ENCODE results near the gene EP300. TPM values are rescaled to one million over a fixed set of nuclear protein-coding genes. Genes with fewer than 3 reads are reported as not detected.

Gene EP300
- total RNA-seq, 1 donor from 2014 or later, result 30.5 TPM

DNA sequence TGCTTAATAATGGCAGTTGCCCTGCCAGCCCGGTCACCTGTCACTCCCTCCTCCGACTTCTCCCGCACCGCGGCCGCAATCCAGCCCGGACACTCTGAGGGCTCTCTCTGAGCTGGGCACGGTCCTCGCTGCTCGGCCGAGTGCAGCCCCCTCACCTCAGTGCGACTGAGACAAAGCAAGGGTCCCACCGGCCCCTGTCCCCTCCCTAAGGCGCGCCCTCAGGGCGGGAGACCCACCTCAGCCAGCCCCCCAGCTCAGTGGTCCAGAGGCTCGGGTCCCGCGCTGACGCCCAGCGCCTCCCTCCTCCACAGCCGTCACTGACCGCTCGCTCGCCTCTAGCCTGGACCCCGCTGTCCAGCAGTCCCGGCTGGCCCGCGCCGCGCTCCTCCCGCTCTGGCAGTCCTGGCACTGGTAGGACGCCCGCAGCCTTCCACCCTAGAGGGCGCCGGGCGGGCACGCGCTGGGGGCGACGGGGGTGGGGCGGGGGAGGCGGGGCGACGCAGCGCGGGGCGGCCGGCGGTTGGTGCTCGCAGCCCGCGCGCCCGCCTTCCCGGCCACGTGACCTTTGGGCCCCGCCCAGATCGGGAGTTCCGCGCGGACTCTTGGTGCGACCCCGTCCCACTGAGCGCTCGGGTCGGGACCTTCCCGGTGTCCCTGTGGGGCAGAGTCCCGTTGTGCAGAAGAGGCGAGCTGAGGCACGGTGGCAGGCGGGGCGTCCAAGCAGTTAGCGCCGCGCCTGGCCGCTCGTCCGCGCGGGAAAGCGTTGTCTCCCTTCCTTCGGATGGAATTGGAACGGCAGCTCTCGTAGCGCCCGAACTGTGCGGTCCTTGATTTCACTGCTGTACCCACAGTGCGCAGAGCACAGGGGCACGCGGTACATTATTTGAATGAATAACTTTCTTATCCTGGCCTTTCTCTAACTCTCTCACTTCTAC lies 104.9 kb downstream of the EP300 start:
- intact Hi-C loops (cut with micrococcal nuclease), result no loop called here
- DNase-seq (peak; percentile 91), ATAC-seq (peak; percentile 96)

DNA sequence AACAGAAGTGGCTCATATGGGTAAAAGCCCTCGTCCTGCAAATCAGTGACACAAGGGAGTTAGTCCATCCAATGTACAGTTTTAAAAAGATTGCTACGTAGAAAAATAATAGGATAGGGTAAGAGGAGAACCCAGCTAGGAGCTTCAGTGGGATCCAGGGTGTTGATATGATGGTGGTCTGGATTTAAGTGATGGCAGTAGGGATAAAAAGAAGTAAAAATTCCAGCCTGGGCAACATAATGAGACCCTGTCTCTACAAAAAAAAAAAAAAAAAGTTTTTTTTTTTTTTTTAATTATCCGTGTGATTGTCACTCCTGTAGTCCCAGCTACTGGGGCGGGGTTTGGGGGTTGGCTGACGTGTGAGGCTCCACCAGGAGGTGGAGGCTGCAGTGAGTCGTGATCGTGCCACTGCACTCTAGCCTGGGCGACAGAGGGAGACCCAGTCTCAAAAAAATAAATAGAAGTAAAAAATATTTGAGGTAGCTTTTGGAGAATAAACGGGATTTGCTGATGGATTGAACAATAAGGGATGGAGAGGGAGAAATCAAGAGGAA lies 105.7 kb downstream of the EP300 start:
- intact Hi-C loops (cut with micrococcal nuclease), result no loop called here
- DNase-seq, result peak; percentile 62
- ATAC-seq, result peak; percentile 64

DNA sequence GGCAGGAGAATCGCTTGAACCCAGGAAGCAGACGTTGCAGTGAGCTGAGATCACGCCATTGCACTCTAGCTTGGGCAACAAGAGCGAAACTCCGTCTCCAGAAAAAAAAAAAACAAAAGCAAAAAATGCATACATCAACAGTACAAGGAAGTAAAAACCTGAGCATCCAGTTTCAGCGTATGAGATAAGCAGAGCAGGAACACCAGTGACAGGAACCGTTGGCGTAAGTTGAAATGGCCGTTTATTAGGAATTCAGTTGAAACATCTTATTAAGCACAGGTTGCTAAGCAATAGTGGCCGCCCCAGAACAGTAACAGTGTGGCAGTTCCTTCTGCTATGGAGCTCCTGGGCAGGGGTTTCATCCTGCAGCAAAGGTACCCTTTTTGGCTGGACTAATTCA lies 108.7 kb downstream of the EP300 start:
- ATAC-seq, result no peak
- no peak for DNase-seq
- intact Hi-C loops (cut with micrococcal nuclease), result no loop called here

DNA sequence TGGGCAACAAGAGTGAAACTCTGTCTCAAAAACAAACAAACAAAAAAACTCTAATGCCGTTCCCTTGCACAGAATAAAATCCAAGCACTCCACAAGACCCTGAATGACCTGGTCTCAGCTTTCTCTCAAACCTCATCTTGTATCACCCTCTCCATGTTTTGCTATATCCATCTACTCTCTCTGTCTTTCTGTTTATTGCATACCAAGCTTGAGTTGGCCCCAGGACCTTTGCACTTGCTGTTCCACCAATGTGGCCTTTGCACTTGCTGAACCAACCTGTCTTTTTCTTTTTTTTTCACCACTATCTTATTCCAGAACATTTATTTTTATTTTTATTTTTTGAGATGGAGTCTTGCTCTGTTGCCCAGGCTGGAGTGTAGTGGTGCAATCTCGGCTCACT lies 110.7 kb downstream of the EP300 start:
- ATAC-seq (no peak), DNase-seq (no peak)
- intact Hi-C loops (cut with micrococcal nuclease), result no loop called here

DNA sequence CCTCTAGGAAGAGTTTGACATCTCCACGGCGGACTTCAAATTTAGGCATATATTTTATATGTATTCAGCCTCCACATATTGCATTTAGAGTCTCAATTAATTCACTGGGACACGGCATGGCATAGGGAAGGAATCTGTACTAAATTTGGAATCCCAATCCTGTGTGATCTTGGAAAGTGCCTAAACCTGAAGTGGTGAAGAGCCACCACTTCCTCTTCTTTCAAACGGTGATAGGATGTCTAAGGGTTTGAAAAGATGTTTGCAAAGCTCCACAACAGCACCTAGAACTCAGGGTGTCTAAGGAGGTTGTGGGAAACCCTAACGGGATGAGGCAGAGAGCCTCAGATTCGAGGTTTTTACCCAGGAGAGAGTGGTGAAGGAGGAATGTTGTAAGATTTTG lies 111.7 kb downstream of the EP300 start:
- DNase-seq, result no peak
- intact Hi-C loops (cut with micrococcal nuclease), result no loop called here
- ATAC-seq, result no peak

DNA sequence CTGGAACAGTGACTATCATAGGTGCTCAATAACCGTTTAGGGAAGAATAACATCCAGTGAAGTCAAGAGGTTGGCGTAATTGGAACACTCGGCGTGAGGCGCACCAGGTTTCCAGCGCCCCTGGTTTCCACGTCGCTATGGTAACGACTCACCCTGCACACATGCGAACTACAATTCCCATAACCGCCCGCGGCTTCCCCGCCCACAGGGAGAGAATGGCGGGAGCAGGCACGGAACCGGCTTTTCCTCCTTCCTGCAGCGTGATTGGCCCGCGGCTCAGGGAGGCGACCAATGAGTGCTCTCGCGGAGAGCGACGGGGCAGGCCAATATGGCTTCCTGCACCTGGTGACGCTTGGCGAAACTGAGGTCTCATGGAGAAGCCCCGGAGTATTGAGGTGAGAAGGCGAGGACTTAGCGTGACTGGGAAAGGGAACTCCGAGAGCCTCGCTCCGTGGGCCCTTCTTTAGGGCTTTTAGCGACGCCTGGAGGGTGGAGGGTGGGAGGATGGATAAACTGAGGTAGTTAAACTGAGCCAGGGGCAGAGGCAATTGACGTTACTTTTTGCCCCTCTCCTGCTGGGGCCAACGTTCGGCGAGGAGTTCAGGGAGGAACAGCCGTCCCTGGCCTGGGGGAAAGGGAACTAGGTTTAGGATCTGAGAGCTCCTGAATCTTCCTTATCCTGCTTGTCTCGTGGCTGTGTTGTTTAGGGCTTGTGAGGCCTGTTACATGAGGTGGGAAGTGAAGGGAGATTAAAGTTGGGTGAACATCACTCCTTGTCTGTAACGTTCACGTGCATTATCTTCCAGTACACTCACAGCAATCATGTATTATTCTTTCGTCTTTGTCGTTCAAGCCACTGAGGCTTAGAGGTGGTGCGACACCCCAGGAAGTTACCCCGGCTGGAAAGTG lies 112.9 kb downstream of the EP300 start, which contains the start of gene L3MBTL2:
Gene L3MBTL2, plus strand, starts transcription at position 321 of the 909 bp plus-strand sequence. Its CDS starts 51 bp downstream, at position 372.
- intact Hi-C loops (cut with micrococcal nuclease), result no loop called here
- DNase-seq (peak; percentile 99), ATAC-seq (peak; percentile 100)

DNA sequence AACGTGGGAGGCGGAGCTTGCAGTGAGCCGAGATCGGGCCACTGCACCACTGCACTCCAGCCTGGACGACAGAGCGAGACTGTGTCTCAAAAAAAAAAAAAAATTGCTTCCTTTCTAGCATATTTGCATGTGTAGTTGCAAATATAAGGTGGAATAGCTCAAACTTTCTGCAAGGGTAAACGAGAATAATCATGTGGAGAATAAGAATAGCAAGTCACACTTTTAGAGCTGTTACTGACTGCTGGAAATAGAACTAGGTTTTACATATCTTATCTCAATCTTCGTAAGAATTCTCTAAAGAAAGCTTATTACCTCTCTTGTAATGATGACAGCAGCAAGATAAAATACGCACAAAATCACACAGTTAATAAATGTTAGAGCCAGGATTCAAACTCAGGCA lies 114.3 kb downstream of the EP300 start:
- ATAC-seq, result no peak
- no peak for DNase-seq
- intact Hi-C loops (cut with micrococcal nuclease), result no loop called here

DNA sequence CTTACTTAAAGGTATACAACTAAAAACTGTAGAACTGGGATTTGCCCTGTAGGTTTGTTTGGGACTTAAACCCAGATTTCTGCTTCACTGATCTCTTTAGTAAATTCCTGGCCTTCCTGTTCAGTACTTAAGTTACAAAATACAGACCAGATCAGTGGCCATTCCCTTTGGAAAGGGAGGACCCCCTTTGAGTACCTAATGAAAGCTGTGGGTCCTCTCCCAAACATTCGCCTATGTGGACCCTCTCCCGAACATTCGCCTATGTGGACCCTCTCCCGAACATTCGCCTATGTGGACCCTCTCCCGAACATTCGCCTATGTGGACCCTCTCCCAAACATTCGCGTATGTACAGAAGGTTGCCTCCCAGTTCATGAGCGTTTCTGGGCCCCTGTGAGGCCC lies 123.0 kb downstream of the EP300 start:
- DNase-seq (no peak), ATAC-seq (no peak)
- intact Hi-C loops (cut with micrococcal nuclease), result no loop called here

DNA sequence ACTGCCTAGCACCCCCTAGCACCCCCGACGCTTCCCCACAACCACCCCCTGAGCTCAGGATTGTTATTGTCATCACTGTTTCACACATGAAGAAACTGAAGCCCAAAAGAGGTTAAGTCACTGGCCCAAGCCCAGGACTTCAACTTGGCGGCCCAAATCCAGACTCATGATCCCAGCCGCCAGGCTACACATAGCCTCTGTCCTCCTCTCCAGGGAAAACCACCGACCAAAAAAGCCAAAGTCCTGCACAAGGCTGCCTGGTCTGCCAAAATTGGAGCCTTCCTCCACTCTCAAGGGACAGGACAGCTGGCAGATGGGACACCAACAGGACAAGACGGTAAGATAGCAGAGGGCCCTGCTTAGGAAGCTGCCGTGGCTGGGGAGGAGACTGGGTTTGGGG lies 123.5 kb downstream of the EP300 start:
- DNase-seq (peak; percentile 34), ATAC-seq (no peak)
- intact Hi-C loops (cut with micrococcal nuclease), result no loop called here

DNA sequence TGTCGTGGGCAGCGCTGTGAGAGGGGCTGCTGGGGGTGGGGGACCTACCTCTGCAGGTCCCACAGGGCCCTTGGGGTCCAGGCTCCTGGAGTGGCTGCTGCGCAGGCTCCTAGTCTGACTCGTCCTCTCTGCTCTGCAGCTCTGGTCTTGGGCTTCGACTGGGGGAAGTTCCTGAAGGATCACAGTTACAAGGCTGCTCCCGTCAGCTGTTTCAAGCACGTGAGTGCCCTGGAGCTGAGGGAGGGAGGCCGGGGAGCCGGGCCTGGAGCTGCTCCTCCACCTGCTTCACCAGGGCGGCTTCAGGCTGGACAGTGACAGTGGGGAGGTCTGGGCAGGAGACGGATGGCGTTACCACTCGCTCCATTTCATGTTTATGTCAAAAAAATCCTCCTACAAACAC lies 124.6 kb downstream of the EP300 start:
- intact Hi-C loops (cut with micrococcal nuclease), result no loop called here
- no peak for DNase-seq
- ATAC-seq, result peak; percentile 8

DNA sequence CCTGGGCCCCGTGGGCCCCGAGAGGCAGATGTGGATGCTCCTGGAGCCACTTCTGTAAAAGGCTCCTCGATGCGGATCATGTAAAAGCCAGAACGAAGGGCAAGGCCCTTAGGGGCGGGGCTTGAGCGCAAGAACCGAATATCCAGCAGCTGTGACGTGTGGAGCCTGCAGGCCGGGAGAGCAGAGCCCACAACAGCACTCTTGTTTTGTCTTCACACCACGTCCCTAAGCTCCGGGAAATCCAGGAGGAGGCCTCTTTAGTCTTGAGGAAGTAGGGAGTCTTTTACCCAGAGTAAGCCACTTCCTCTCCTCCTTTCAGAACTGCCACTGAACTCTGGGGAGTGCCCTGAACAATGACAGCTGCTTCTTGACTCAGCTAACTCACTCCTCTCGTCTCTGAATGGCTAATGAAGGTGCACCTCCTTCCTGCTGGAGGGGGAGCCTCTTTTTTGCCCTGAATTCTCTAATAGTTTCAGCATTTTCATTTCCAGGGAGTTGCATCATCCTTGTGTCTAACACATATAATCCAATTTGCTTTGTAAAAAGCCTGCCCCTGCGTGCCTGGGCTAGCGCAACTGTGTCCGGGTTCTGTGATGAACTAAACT lies 125.3 kb downstream of the EP300 start:
- ATAC-seq, result peak; percentile 91

DNA sequence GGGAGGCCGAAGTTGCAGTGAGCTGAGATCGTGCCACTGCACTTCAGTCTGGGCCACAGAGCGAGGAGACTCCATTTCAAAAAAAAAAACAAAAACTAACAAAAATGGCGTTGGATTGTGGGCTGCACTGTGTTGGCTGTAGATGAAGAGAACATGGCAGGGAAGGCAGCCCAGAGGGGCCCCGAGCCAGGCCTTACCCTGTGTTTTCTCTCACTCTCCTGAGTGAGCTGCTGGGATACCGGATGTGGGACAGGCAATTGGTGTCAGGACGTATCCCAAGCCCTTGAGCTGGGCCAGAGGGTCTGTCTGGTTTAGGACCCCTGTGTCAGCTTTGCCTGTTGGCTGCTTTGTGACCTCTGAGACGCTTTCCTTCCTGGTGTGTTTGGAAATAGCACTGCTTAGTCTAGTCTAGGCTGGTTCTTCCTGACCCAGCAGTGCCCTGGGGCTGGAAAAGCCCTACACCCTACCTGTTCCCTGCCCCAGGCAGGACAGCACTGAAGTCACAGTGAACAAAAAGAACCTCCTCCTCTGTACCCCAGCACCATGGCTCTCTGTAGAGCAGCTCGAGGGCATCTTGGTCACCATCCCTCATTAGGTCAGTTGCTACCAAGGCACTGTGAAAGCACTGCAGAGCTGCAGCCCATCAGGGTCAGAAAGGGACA lies 130.6 kb downstream of the EP300 start:
- intact Hi-C loops (cut with micrococcal nuclease), result no loop called here
- DNase-seq (no peak), ATAC-seq (no peak)

More for the DNA sequence above, 125.3 kb downstream of the EP300 start:
- intact Hi-C loops (cut with micrococcal nuclease), result no loop called here
- peak; percentile 84 for DNase-seq

DNA sequence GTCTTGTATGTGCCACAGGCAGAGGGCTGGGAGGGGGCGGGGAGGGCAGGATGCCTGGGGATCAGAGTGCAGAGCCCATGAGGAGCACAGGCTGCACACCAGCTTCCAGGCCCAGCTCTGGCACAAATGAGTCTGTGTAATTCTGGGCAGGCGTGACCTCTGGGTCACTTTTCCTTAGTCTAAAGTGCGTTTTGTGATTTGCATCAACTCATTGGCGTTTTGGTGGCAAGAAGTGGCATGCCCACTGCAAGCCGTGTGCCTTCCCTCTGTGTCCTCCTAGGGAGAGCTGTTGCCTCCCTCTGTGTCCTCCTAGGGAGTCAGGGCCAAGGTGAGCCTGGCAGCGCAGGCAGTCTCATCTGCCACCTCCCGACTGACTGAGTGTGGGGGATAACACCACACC lies 131.1 kb downstream of the EP300 start:
- intact Hi-C loops (cut with micrococcal nuclease), result no loop called here
- ATAC-seq, result no peak

DNA sequence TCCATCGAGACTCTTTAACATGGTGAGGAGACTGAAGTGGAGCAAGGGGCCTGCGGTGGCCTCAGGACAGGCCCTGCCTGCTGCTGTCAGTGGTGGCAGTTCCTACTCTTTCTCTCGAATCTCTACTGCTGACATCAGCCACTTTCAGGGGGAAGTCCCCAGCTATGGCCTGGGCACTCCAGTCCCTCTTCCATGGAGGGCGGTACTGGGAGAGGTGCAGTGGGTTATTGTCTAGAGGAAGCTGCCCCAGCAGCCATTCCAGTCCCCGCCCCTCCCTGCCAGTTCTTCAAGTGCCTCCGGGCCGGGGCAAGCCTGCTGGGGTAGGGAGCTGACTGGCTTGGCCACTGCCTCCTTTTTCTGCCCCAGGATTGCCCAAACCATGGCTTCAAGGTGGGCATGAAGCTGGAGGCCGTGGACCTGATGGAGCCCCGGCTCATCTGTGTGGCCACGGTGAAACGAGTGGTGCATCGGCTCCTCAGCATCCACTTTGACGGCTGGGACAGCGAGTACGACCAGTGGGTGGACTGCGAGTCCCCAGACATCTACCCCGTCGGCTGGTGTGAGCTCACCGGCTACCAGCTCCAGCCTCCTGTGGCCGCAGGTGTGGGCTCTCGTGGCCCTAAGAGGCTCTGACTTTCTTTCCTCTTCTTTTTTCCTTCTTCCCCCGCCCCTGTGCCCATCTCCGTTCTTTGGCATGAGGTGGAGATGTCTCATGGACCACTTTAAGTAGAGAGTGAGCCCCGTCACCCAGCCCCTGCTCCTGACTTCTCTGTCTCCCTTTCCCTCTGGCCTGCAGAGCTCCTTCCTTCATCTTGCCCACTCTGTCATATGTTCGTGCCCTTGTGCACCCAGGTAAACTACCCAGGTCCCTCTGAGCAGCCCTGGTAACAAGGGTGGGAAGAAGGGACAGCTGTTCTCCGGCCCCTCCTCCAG lies 134.6 kb downstream of the EP300 start:
- peak; percentile 53 for DNase-seq
- intact Hi-C loops (cut with micrococcal nuclease), result no loop called here
- peak; percentile 11 for ATAC-seq

More for the DNA sequence above, 131.1 kb downstream of the EP300 start:
- DNase-seq, result no peak

DNA sequence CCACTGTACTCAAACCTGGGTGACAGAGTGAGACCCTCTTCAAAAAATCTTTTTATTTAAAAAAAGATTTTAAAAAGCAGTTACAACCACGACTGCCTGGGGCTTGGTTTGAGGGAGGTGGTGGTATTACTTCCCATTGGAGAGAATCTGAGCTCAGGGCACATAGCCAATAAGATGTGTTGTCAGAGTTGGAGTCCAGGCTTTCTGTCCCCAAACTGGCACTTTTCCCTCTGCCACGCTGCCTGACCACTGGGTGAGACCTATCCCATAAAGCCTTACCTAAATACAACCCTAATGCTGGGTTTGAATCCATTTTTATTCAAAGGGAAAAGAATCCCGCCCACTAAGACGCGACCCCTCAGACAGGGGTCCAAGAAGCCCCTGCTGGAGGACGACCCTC lies 136.8 kb downstream of the EP300 start:
- DNase-seq (no peak), ATAC-seq (no peak)
- intact Hi-C loops (cut with micrococcal nuclease), result no loop called here
